Measurements from ENCODE around the gene SNW1.
"Not testable (repeated sequence)": the region's sequence is repeated elsewhere in the genome, so short reads cannot be mapped to it uniquely, and the experiment has no call there.

The SNW1 gene

GRCh38 chr14:77773966-77774365, 13.0 kb upstream of the SNW1 start:
- DNase-seq (ENCODE audit: low spot score in 2 of 2); H3K4me3 Mint-ChIP-seq; H3K9me3 Mint-ChIP-seq; H3K27me3 Mint-ChIP-seq; H3K4me1 Mint-ChIP-seq; ATAC-seq (ENCODE audit: low read depth); H3K27ac Mint-ChIP-seq; H3K36me3 Mint-ChIP-seq: not testable (repeated sequence)

- H3K27ac Mint-ChIP-seq; ATAC-seq (ENCODE audit: low read depth); DNase-seq (ENCODE audit: low spot score in 2 of 2); H3K4me1 Mint-ChIP-seq; H3K4me3 Mint-ChIP-seq; H3K36me3 Mint-ChIP-seq; H3K9me3 Mint-ChIP-seq; H3K27me3 Mint-ChIP-seq: not testable (repeated sequence)
Measured at GRCh38 chr14:77768442-77769069, 7.6 kb upstream of the SNW1 start.

GRCh38 chr14:77763978-77764377, 3.0 kb upstream of the SNW1 start:
- DNase-seq (ENCODE audit: low spot score in 2 of 2), result no peak
- Mint-ChIP-seq H3K36me3 (peaks cover 1% of the 10 kb centered on the region), H3K4me1 (peaks cover 6% of the 10 kb centered on the region), H3K27me3 (no peaks in the 10 kb centered on the region), H3K9me3 (no peaks in the 10 kb centered on the region), H3K4me3 (no peak overlapping the region), H3K27ac (no peak overlapping the region)
- ATAC-seq (ENCODE audit: low read depth), result no peak

GRCh38 chr14:77763316-77763715, 2.4 kb upstream of the SNW1 start:
- Mint-ChIP-seq H3K4me3 (no peak overlapping the region), H3K27me3 (no peaks in the 10 kb centered on the region), H3K9me3 (no peaks in the 10 kb centered on the region), H3K4me1 (peaks cover 12% of the 10 kb centered on the region), H3K27ac (no peak overlapping the region), H3K36me3 (peaks cover 1% of the 10 kb centered on the region)
- DNase-seq (ENCODE audit: low spot score in 2 of 2) (no peak), ATAC-seq (ENCODE audit: low read depth) (no peak)

GRCh38 chr14:77761205-77761931, 412 bp upstream of the SNW1 start:
- Mint-ChIP-seq H3K36me3 (peaks cover 7% of the 10 kb centered on the region), H3K9me3 (no peaks in the 10 kb centered on the region), H3K27ac (peak overlapping the region; percentile 97), H3K4me1 (peaks cover 19% of the 10 kb centered on the region), H3K4me3 (peak overlapping the region; percentile 94), H3K27me3 (no peaks in the 10 kb centered on the region)
- peak; percentile 8 for ATAC-seq (ENCODE audit: low read depth)
- no peak for DNase-seq (ENCODE audit: low spot score in 2 of 2)

GRCh38 chr14:77752799-77753516, 8.0 kb downstream of the SNW1 start:
- Mint-ChIP-seq H3K4me1 (peaks cover 17% of the 10 kb centered on the region), H3K27me3 (no peaks in the 10 kb centered on the region), H3K9me3 (no peaks in the 10 kb centered on the region), H3K36me3 (peaks cover 31% of the 10 kb centered on the region), H3K27ac (no peak overlapping the region), H3K4me3 (no peak overlapping the region)
- no peak for DNase-seq (ENCODE audit: low spot score in 2 of 2)
- no peak for ATAC-seq (ENCODE audit: low read depth)

- Mint-ChIP-seq H3K36me3 (peaks cover 26% of the 10 kb centered on the region), H3K27me3 (no peaks in the 10 kb centered on the region), H3K27ac (no peak overlapping the region), H3K9me3 (no peaks in the 10 kb centered on the region), H3K4me1 (peaks cover 11% of the 10 kb centered on the region), H3K4me3 (no peak overlapping the region)
- no peak for DNase-seq (ENCODE audit: low spot score in 2 of 2)
- ATAC-seq (ENCODE audit: low read depth), result no peak
Measured at GRCh38 chr14:77752266-77752665, 8.7 kb downstream of the SNW1 start.

- DNase-seq (ENCODE audit: low spot score in 2 of 2); H3K27me3 Mint-ChIP-seq; H3K27ac Mint-ChIP-seq; H3K4me3 Mint-ChIP-seq; ATAC-seq (ENCODE audit: low read depth); H3K9me3 Mint-ChIP-seq: not testable (repeated sequence)
- Mint-ChIP-seq H3K36me3 (peaks cover 32% of the 10 kb centered on the region), H3K4me1 (peaks cover 16% of the 10 kb centered on the region)
Measured at GRCh38 chr14:77747425-77747824, 13.5 kb downstream of the SNW1 start.

- DNase-seq (ENCODE audit: low spot score in 2 of 2) (no peak), ATAC-seq (ENCODE audit: low read depth) (no peak)
- Mint-ChIP-seq H3K9me3 (no peaks in the 10 kb centered on the region), H3K27me3 (no peaks in the 10 kb centered on the region), H3K27ac (no peak overlapping the region), H3K36me3 (peaks cover 31% of the 10 kb centered on the region), H3K4me1 (peaks cover 16% of the 10 kb centered on the region), H3K4me3 (no peak overlapping the region)
Measured at GRCh38 chr14:77746064-77746702, 14.8 kb downstream of the SNW1 start.

GRCh38 chr14:77741438-77741837, 19.5 kb downstream of the SNW1 start:
- Mint-ChIP-seq H3K36me3 (peaks cover 25% of the 10 kb centered on the region), H3K4me1 (peaks cover 11% of the 10 kb centered on the region), H3K27ac (peak overlapping the region; percentile 28), H3K27me3 (no peaks in the 10 kb centered on the region), H3K4me3 (no peak overlapping the region), H3K9me3 (no peaks in the 10 kb centered on the region)
- ATAC-seq (ENCODE audit: low read depth), result no peak
- no peak for DNase-seq (ENCODE audit: low spot score in 2 of 2)

GRCh38 chr14:77738559-77739250, 22.3 kb downstream of the SNW1 start:
- ATAC-seq (ENCODE audit: low read depth) (no peak), DNase-seq (ENCODE audit: low spot score in 2 of 2) (no peak)
- H3K36me3 Mint-ChIP-seq, result peaks cover 25% of the 10 kb centered on the region
- H3K27ac Mint-ChIP-seq, result no peak overlapping the region
- peaks cover 5% of the 10 kb centered on the region for H3K4me1 Mint-ChIP-seq
- no peaks in the 10 kb centered on the region for H3K9me3 Mint-ChIP-seq
- H3K4me3 Mint-ChIP-seq, result no peak overlapping the region
- H3K27me3 Mint-ChIP-seq, result no peaks in the 10 kb centered on the region

GRCh38 chr14:77730976-77731497, 29.9 kb downstream of the SNW1 start:
- H3K9me3 Mint-ChIP-seq, result no peaks in the 10 kb centered on the region
- H3K4me1 Mint-ChIP-seq, result peaks cover 5% of the 10 kb centered on the region
- DNase-seq (ENCODE audit: low spot score in 2 of 2), result no peak
- H3K27ac Mint-ChIP-seq, result peak overlapping the region; percentile 66
- no peaks in the 10 kb centered on the region for H3K27me3 Mint-ChIP-seq
- ATAC-seq (ENCODE audit: low read depth), result no peak
- H3K4me3 Mint-ChIP-seq, result no peak overlapping the region
- H3K36me3 Mint-ChIP-seq, result peaks cover 42% of the 10 kb centered on the region

GRCh38 chr14:77722301-77722700, 38.7 kb downstream of the SNW1 start:
- Mint-ChIP-seq H3K4me3 (no peak overlapping the region), H3K4me1 (no peaks in the 10 kb centered on the region), H3K27me3 (no peaks in the 10 kb centered on the region), H3K27ac (no peak overlapping the region), H3K36me3 (peaks cover 39% of the 10 kb centered on the region), H3K9me3 (no peaks in the 10 kb centered on the region)
- ATAC-seq (ENCODE audit: low read depth) (no peak), DNase-seq (ENCODE audit: low spot score in 2 of 2) (no peak)
